SW480 (cell line): ENCODE results near the gene SLC5A3.

Experiments used
- DNase-seq: peaks from one replicate; pipeline ENCODE4 v3.0.0-alpha.2; 2016; ENCODE audit warnings: low spot score

Gene SLC5A3

GRCh38 chr21:34073032-34073748 is at the start of gene SLC5A3, which contains the start of gene MRPS6:
Gene SLC5A3 (plus strand): TSS chr21:34073578. CDS start chr21:34095199, 21,621 bp downstream.
Gene MRPS6 (plus strand): TSS chr21:34073578. CDS start chr21:34073701, 123 bp downstream.
- peak; percentile 89 for DNase-seq

- DNase-seq: peak; percentile 56
These were observed 49.5 kb upstream of the SLC5A3 start for GRCh38 chr21:34023691-34024373.

- no peak for DNase-seq
These were observed 49.0 kb upstream of the SLC5A3 start for GRCh38 chr21:34024374-34024693.

- DNase-seq: no peak
These were observed 45.5 kb upstream of the SLC5A3 start for GRCh38 chr21:34027721-34028461.

GRCh38 chr21:34029743-34030528 is 43.4 kb upstream of the SLC5A3 start:
- DNase-seq: peak; percentile 75

- DNase-seq: no peak
These were observed 41.5 kb upstream of the SLC5A3 start for GRCh38 chr21:34031835-34032370.

GRCh38 chr21:34034369-34035014 is 38.9 kb upstream of the SLC5A3 start:
- DNase-seq: no peak

GRCh38 chr21:34035619-34036354 is 37.6 kb upstream of the SLC5A3 start:
- no peak for DNase-seq

GRCh38 chr21:34037009-34037795 is 36.2 kb upstream of the SLC5A3 start:
- DNase-seq: peak; percentile 88

GRCh38 chr21:34039678-34040382 is 33.5 kb upstream of the SLC5A3 start:
- DNase-seq: no peak

GRCh38 chr21:34042735-34043134 is 30.6 kb upstream of the SLC5A3 start:
- no peak for DNase-seq

GRCh38 chr21:34043333-34043732 is 30.0 kb upstream of the SLC5A3 start:
- DNase-seq: no peak

- DNase-seq: no peak
These were observed 26.5 kb upstream of the SLC5A3 start for GRCh38 chr21:34046917-34047316.

- no peak for DNase-seq
These were observed 25.5 kb upstream of the SLC5A3 start for GRCh38 chr21:34047835-34048234.

GRCh38 chr21:34052171-34052570 is 21.2 kb upstream of the SLC5A3 start:
- no peak for DNase-seq

- no peak for DNase-seq
These were observed 19.1 kb upstream of the SLC5A3 start for GRCh38 chr21:34054259-34054658.

GRCh38 chr21:34055615-34056014 is 17.8 kb upstream of the SLC5A3 start:
- no peak for DNase-seq

GRCh38 chr21:34061983-34062382 is 11.4 kb upstream of the SLC5A3 start:
- DNase-seq: no peak

GRCh38 chr21:34065027-34065426 is 8.4 kb upstream of the SLC5A3 start:
- DNase-seq: peak; percentile 57
